H1 (cell line): Measurements from ENCODE around the gene KCNH1.

Experiments used
- CREB1 ChIP-seq: IDR thresholded peaks from 2 replicates; pipeline ENCODE4 v1.6.1; 2012; ENCODE audit warnings: inconsistent platforms
- CTCF ChIP-seq, 3 experiments: IDR thresholded peaks; 1 replicate in 2 of 3; 2 replicates in 1 of 3; pipeline versions ENCODE4 v1.5.1 to v1.6.1; 2011; ENCODE audit warnings: low read length in 3 of 3, mild to moderate bottlenecking in 3 of 3, inconsistent platforms in 2 of 3, low read depth in 1 of 3, moderate library complexity in 1 of 3; ENCODE audit not compliant: insufficient read depth in 1 of 3; ENCODE audit errors: control extremely low read depth in 1 of 3
- EP300 ChIP-seq, 2 experiments: IDR thresholded peaks; 1 replicate in 1 of 2; 2 replicates in 1 of 2; pipeline ENCODE4 v1.6.1; 2011 to 2012; ENCODE audit warnings: low read depth in 2 of 2, low read length in 2 of 2, mild to moderate bottlenecking in 2 of 2, borderline replicate concordance in 1 of 2, inconsistent platforms in 1 of 2, moderate library complexity in 1 of 2
- FOSL1 ChIP-seq: IDR thresholded peaks from 2 replicates; pipeline ENCODE4 v1.6.1; 2011; ENCODE audit warnings: mild to moderate bottlenecking, low read depth, low read length, moderate library complexity; ENCODE audit not compliant: insufficient read depth
- JUN ChIP-seq: IDR thresholded peaks from 2 replicates; pipeline ENCODE4 v1.6.1; 2011; ENCODE audit warnings: low read depth, mild to moderate bottlenecking, improper control_type of control experiment, low read length
- JUND ChIP-seq: IDR thresholded peaks from 2 replicates; pipeline ENCODE4 v1.6.1; 2011; ENCODE audit warnings: mild to moderate bottlenecking, improper control_type of control experiment, low read length
- POLR2A ChIP-seq, 2 experiments: IDR thresholded peaks; 1 replicate in 1 of 2; 2 replicates in 1 of 2; pipeline ENCODE4 v1.6.1; 2011; ENCODE audit warnings: low read depth in 2 of 2, low read length in 2 of 2, mild to moderate bottlenecking in 2 of 2; ENCODE audit errors: control extremely low read depth in 1 of 2
- POLR2AphosphoS5 ChIP-seq: IDR thresholded peaks from 2 replicates; pipeline ENCODE4 v1.6.1; 2011; ENCODE audit warnings: low read depth, low read length
- RBBP5 ChIP-seq: IDR thresholded peaks from 2 replicates; pipeline ENCODE4 v1.7.1; 2012; ENCODE audit warnings: low read depth, mild to moderate bottlenecking, inconsistent platforms, low read length, moderate library complexity, borderline replicate concordance
- SP2 ChIP-seq: IDR thresholded peaks from 2 replicates; pipeline ENCODE4 v1.6.1; 2012; ENCODE audit warnings: mild to moderate bottlenecking, low read length, inconsistent platforms
- SRF ChIP-seq: IDR thresholded peaks from 2 replicates; pipeline ENCODE4 v1.6.1; 2011; ENCODE audit warnings: mild to moderate bottlenecking, low read depth, low read length, moderate library complexity
- TAF1 ChIP-seq: IDR thresholded peaks from 2 replicates; pipeline ENCODE4 v1.6.1; 2011; ENCODE audit warnings: mild to moderate bottlenecking, low read depth, low read length
- USF2 ChIP-seq: IDR thresholded peaks from 2 replicates; pipeline ENCODE4 v1.6.1; 2011; ENCODE audit warnings: low read length, improper control_type of control experiment
- YY1 ChIP-seq: IDR thresholded peaks from 2 replicates; pipeline ENCODE4 v1.6.1; 2011; ENCODE audit warnings: low read depth, mild to moderate bottlenecking, low read length

GRCh38 chr1:211017075-211017718 lies 116.8 kb downstream of the KCNH1 start:
- TF ChIP-seq CTCF (IDR thresholded peaks at IDR 0.05; ENCODE audit: control extremely low read depth in 1 of 3, insufficient read depth in 1 of 3, low read depth in 1 of 3, low read length in 3 of 3) (no peak), CREB1 (no peak), POLR2AphosphoS5 (no peak), SRF (no peak), FOSL1 (no peak), USF2 (no peak), EP300 (IDR thresholded peaks at IDR 0.05; ENCODE audit: borderline replicate concordance in 1 of 2, low read depth in 2 of 2, low read length in 2 of 2) (no peak), YY1 (no peak), TAF1 (no peak), RBBP5 (no peak), JUND (no peak), JUN (no peak), SP2 (no peak), POLR2A (IDR thresholded peaks at IDR 0.05; ENCODE audit: control extremely low read depth in 1 of 2, low read depth in 2 of 2, low read length in 2 of 2) (no peak)
